Prostate gland (tissue), 2 donors: ENCODE measurements around the gene TRIM22. TPM values are rescaled to one million over a fixed set of nuclear protein-coding genes. Genes with fewer than 3 reads are reported as not detected.

Experiments
- DNase-seq: peaks from one replicate; pipeline ENCODE4 v3.0.0-alpha.2; 2019; ENCODE audit warnings: low spot score
- H3K27ac ChIP-seq, 2 donors: fragments of 200-600 bp; sonication (generic); 2 replicates each; pipeline ENCODE4 v1.5.1; 2017 to 2019
- H3K27me3 ChIP-seq: fragments of 200-600 bp; sonication (generic); replicated peaks from 2 replicates; pipeline ENCODE4 v1.5.1; 2019; ENCODE audit not compliant: insufficient read depth
- H3K36me3 ChIP-seq, 2 donors: fragments of 200-600 bp; sonication (generic); 1 replicate in 1 of 2; 2 replicates in 1 of 2; pipeline versions ENCODE4 v1.5.1 to v1.8.1; 2017 to 2019
- H3K4me1 ChIP-seq: fragments of 200-600 bp; sonication (generic); replicated peaks from 2 replicates; pipeline ENCODE4 v1.5.1; 2019
- H3K4me3 ChIP-seq, 2 donors: fragments of 200-600 bp; sonication (generic); 2 replicates each; pipeline ENCODE4 v1.5.1; 2017 to 2019
- H3K9me3 ChIP-seq: fragments of 200-600 bp; sonication (generic); 2 replicates; pipeline ENCODE4 v1.5.1; 2017
- POLR2A ChIP-seq: fragments of 450-650 bp; IDR thresholded peaks from one replicate; pipeline ENCODE4 v1.6.1; 2016; ENCODE audit warnings: antibody characterized with exemption, mild to moderate bottlenecking
- POLR2AphosphoS5 ChIP-seq: sonication (generic); formaldehyde crosslinking; IDR thresholded peaks from one replicate; pipeline ENCODE4 v1.6.1; 2017; ENCODE audit warnings: antibody characterized with exemption
- WGBS: methylation state at CpG from one replicate; pipeline ENCODE4 v1.1.5; 2018; 5-methylcytosine and 5-hydroxymethylcytosine counted together
- intact Hi-C: fragments of 100-400 bp; cut with DNase I; formaldehyde crosslinking; loops from one replicate; pipeline ENCODE4 v1.14.2; 2022
- total RNA-seq, 2 donors: library from RNA; depleted of rRNA; stranded (reverse); fragments of >200 nt; gene quantifications; one replicate each; pipeline ENCODE4 v1.1.0, GENCODE V29; 2016
- TF ChIP-seq, protein P1 (sequence below), 4 experiments: fragments of 200-600 bp in 2 of 4; fragments of 450-650 bp in 2 of 4; sonication (generic) in 2 of 4; IDR thresholded peaks; 1 replicate in 3 of 4; 2 replicates in 1 of 4; pipeline ENCODE4 v1.5.1; 2016 to 2019; ENCODE audit warnings: antibody characterized with exemption in 4 of 4, mild to moderate bottlenecking in 2 of 4, moderate library complexity in 2 of 4

TRIM22 gene
- total RNA-seq, 2 donors from 2014 or later: 32.8 to 47.4 TPM

DNA sequence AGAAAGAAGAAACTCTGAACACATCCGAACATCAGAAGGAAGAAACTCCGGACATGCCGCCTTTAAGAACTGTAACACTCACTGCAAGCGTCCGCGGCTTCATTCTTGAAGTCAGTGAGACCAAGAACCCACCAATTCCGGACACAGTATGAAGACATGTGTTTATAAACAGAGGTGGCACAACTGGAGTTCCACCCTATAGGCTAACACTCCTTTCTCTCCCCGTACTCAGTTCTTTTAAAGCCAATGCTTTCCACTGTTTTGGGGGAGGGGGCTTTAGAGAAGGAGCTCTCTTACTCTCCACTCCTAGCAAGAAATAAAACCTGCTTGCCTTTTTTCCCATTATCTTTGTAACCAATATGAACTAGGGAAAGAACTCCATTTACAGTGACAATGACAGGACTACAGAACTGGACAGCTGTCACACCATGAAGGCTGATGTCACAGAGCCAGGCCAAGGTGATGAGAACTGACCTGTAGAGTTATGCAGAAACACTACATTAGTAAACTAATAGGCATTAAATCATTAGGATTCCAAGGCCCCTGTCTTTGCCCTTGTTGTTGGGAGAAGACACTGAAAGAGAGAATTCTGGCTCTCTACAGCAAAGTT is 5.4 kb upstream of the TRIM22 start:
- 45% methylated on average over 8 of the region's 8 CpGs for WGBS
- Histone ChIP-seq H3K27ac (peak overlapping the region; percentile 94), H3K9me3 (no peaks in the 10 kb centered on the region), H3K4me1 (peaks cover 2% of the 10 kb centered on the region), H3K4me3 (peak overlapping the region; percentile 34 to 42), H3K27me3 (no peaks in the 10 kb centered on the region), H3K36me3 (no peaks in the 10 kb centered on the region)
- no peak for DNase-seq
- TF ChIP-seq POLR2A (no peak), POLR2AphosphoS5 (no peak)
- TF ChIP-seq, protein P1, sequence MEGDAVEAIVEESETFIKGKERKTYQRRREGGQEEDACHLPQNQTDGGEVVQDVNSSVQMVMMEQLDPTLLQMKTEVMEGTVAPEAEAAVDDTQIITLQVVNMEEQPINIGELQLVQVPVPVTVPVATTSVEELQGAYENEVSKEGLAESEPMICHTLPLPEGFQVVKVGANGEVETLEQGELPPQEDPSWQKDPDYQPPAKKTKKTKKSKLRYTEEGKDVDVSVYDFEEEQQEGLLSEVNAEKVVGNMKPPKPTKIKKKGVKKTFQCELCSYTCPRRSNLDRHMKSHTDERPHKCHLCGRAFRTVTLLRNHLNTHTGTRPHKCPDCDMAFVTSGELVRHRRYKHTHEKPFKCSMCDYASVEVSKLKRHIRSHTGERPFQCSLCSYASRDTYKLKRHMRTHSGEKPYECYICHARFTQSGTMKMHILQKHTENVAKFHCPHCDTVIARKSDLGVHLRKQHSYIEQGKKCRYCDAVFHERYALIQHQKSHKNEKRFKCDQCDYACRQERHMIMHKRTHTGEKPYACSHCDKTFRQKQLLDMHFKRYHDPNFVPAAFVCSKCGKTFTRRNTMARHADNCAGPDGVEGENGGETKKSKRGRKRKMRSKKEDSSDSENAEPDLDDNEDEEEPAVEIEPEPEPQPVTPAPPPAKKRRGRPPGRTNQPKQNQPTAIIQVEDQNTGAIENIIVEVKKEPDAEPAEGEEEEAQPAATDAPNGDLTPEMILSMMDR (IDR thresholded peaks at IDR 0.05): no peak
- intact Hi-C loops: loop anchor here (10.0 kb wide), 1 partner anchor 59 kb away; the partner anchor contains the start of gene TRIM34

DNA sequence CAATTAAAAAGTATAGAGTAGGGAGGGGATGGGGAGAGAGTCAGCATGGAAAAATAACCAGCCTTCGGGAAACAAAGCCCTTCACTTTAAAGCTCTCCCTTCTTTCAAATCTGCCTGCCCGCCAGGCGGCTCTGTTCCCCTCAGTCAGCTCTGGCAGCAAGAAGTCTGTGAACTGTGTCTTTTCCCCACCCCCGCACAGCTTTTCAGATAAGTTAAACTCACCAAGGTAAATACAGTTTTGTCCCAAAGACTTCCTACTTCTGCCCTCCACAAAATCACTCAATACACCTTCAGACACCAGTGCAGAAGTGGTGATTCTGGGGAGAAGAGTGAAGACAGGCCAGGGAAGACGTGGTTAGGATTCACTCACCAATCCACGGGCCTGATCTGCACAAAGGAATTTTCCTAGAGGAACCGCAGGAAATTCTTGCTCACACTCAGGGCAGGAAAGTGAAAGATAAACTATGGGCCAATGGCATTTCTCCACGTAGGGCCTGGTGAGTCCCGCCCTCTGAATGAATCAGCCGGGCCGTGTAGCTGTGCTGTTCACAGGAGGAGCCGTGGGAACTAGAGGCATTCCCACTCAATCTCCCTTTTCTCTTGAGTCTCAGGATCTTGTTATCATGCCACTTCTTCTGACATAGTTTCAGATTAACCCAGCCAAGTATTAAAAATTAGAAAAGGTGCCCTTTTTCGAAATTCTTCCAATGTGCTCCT is 4.8 kb upstream of the TRIM22 start, which contains the start of gene TRIM5:
TSS of gene TRIM5 (minus strand) at position 429 of the 717 bp plus-strand sequence. CDS start 4,897 bp downstream, outside the sequence.
- TF ChIP-seq, protein P1 (IDR thresholded peaks at IDR 0.05): peak in 3 of 4 experiments; percentile 66 to 73 (median 71)
- TF ChIP-seq POLR2A (peak; percentile 53), POLR2AphosphoS5 (peak; percentile 94)
- DNase-seq: peak; percentile 93
- 3% methylated on average over 13 of the region's 13 CpGs for WGBS
- H3K27me3 ChIP-seq: no peaks in the 10 kb centered on the region
- intact Hi-C loops: loop anchor here (5.0 to 10.0 kb wide), 2 partner anchors 60 to 88 kb away; partner anchors contain the start of genes TRIM34 and TRIM6
- H3K27ac ChIP-seq: peak within 1 kb of the TSS; percentile 94
- peak within 1 kb of the TSS; percentile 34 to 42 for H3K4me3 ChIP-seq
- H3K4me1 ChIP-seq: peaks cover 2% of the 10 kb centered on the region
- H3K9me3 ChIP-seq: no peaks in the 10 kb centered on the region
- H3K36me3 ChIP-seq: no peaks in the 10 kb centered on the region

GRCh38 chr11:5686426-5686825 is 3.2 kb upstream of the TRIM22 start:
- 96% methylated on average over 4 of the region's 4 CpGs for WGBS
- Histone ChIP-seq H3K9me3 (no peaks in the 10 kb centered on the region), H3K36me3 (no peaks in the 10 kb centered on the region), H3K4me1 (peaks cover 2% of the 10 kb centered on the region), H3K4me3 (no peak overlapping the region), H3K27ac (no peak overlapping the region), H3K27me3 (no peaks in the 10 kb centered on the region)
- TF ChIP-seq POLR2A (no peak), POLR2AphosphoS5 (no peak)
- TF ChIP-seq, protein P1 (IDR thresholded peaks at IDR 0.05): no peak
- DNase-seq: no peak
- intact Hi-C loops: loop anchor here (5.0 to 10.0 kb wide), 2 partner anchors 62 to 89 kb away; partner anchors contain the start of genes TRIM34 and TRIM6

- TF ChIP-seq, protein P1 (IDR thresholded peaks at IDR 0.05): no peak
- TF ChIP-seq POLR2A: no peak
- TF ChIP-seq POLR2AphosphoS5: no peak
- no peaks in the 10 kb centered on the region for H3K9me3 ChIP-seq
- no peaks in the 10 kb centered on the region for H3K4me1 ChIP-seq
- no peaks in the 10 kb centered on the region for H3K36me3 ChIP-seq
- H3K4me3 ChIP-seq: no peak overlapping the region
- no peak for DNase-seq
- no peaks in the 10 kb centered on the region for H3K27me3 ChIP-seq
- H3K27ac ChIP-seq: peak overlapping the region; percentile 82 to 83
- intact Hi-C loops: loop anchor here (5.0 to 10.0 kb wide), 2 partner anchors 64 to 91 kb away; partner anchors contain the start of genes TRIM34 and TRIM6
- WGBS: 91% methylated on average over 1 of the region's 1 CpG
Measured at GRCh38 chr11:5688482-5688881, 1.1 kb upstream of the TRIM22 start.
